Keratinocyte (primary cell): Measurements from ENCODE around the gene INPP5A.

Experiments used
- EZH2 ChIP-seq: IDR thresholded peaks from one replicate; pipeline ENCODE4 v1.6.1; 2012; ENCODE audit warnings: inconsistent platforms, mild to moderate bottlenecking, low read length, moderate library complexity
- TF ChIP-seq, protein P1 (sequence below), 3 experiments: IDR thresholded peaks in 1 of 3; conservative IDR thresholded peaks in 1 of 3; optimal IDR thresholded peaks in 1 of 3; 2 replicates in 2 of 3; 3 replicates in 1 of 3; pipeline versions ENCODE3 to v1.5.1; 2011; ENCODE audit warnings: low read length in 3 of 3, mild to moderate bottlenecking in 3 of 3, moderate library complexity in 2 of 3, control low read depth in 1 of 3, inconsistent platforms in 1 of 3; ENCODE audit not compliant: insufficient read depth in 2 of 3; ENCODE audit errors: extremely low read depth in 1 of 3

DNA sequence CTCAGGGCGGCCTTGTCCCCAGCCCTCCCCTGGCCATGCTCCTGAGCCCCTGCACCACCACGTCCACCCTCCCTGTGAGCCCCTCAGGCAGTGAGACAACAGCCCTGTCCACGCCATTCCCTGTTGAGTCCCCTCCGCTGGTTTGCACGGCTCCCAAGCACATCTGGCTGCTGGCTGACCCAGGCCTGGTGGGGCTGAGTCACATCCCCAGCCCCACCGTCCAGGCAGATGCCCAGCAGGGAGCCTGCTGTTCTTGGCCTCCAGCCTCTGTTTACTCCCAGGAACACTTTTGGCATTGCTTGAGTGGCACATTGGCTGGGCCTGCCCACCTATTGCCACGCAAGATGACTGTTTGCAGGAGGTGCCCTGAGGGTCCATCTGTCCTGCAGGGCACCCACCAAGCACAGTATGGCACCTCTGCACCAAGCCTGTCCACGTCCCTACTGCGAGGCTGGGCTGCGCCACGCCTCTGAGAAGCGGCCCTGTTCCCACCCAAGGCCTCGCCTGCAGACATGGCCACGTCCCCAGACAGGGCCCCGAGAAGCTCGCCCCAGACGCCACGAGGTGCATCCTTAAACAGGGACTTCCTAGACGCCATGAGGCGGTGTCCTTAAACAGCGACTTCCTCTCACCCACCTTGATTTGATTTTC lies 48.4 kb upstream of the INPP5A start:
- TF ChIP-seq, protein P1, sequence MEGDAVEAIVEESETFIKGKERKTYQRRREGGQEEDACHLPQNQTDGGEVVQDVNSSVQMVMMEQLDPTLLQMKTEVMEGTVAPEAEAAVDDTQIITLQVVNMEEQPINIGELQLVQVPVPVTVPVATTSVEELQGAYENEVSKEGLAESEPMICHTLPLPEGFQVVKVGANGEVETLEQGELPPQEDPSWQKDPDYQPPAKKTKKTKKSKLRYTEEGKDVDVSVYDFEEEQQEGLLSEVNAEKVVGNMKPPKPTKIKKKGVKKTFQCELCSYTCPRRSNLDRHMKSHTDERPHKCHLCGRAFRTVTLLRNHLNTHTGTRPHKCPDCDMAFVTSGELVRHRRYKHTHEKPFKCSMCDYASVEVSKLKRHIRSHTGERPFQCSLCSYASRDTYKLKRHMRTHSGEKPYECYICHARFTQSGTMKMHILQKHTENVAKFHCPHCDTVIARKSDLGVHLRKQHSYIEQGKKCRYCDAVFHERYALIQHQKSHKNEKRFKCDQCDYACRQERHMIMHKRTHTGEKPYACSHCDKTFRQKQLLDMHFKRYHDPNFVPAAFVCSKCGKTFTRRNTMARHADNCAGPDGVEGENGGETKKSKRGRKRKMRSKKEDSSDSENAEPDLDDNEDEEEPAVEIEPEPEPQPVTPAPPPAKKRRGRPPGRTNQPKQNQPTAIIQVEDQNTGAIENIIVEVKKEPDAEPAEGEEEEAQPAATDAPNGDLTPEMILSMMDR (optimal IDR thresholded peaks at IDR 0.05 in 1 of 3, IDR thresholded peaks at IDR 0.05 in 1 of 3, conservative IDR thresholded peaks at IDR 0.05 in 1 of 3; ENCODE audit: extremely low read depth in 1 of 3, insufficient read depth in 2 of 3, low read length in 3 of 3): no peak
- TF ChIP-seq EZH2: no peak
